22Rv1 (cell line): ENCODE data around the gene ZNF862.
"Not testable (repeated sequence)": the region's sequence is repeated elsewhere in the genome, so short reads cannot be mapped to it uniquely, and the experiment has no call there.

ENCODE experiments used
- H3K27ac ChIP-seq: fragments of 450-650 bp; 2 replicates; pipeline ENCODE4 v1.5.1; 2017
- ZFX ChIP-seq: fragments of 450-650 bp; IDR thresholded peaks from 2 replicates; pipeline ENCODE4 v1.6.1; 2017; ENCODE audit warnings: antibody characterized with exemption, borderline replicate concordance
- TF ChIP-seq, protein P1 (sequence below): fragments of 450-650 bp; IDR thresholded peaks from 2 replicates; pipeline ENCODE4 v1.5.1; 2017; ENCODE audit warnings: mild to moderate bottlenecking

Gene ZNF862

DNA sequence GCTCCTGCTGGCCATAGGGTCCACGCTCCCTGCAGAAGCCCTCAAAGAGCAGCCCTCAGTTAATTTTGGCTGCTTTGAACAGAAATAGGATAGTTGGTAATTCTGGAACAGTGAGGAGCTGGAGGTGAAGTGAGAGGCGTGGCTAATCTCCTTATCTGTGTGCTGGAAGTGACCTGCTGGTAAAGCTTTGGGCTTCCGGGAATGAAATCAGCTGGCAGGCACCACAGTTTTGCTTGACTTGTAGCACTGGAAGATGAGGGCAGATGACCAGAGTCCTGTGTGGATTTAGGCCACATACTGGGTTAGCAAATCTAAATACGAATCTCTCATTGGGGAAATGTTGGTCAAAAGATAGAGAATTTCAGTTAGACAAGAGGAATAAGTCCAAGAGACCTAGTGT lies 45.8 kb downstream of the ZNF862 start:
- H3K27ac ChIP-seq = no peak overlapping the region
- TF ChIP-seq ZFX = no peak
- TF ChIP-seq, protein P1, sequence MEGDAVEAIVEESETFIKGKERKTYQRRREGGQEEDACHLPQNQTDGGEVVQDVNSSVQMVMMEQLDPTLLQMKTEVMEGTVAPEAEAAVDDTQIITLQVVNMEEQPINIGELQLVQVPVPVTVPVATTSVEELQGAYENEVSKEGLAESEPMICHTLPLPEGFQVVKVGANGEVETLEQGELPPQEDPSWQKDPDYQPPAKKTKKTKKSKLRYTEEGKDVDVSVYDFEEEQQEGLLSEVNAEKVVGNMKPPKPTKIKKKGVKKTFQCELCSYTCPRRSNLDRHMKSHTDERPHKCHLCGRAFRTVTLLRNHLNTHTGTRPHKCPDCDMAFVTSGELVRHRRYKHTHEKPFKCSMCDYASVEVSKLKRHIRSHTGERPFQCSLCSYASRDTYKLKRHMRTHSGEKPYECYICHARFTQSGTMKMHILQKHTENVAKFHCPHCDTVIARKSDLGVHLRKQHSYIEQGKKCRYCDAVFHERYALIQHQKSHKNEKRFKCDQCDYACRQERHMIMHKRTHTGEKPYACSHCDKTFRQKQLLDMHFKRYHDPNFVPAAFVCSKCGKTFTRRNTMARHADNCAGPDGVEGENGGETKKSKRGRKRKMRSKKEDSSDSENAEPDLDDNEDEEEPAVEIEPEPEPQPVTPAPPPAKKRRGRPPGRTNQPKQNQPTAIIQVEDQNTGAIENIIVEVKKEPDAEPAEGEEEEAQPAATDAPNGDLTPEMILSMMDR = no peak

DNA sequence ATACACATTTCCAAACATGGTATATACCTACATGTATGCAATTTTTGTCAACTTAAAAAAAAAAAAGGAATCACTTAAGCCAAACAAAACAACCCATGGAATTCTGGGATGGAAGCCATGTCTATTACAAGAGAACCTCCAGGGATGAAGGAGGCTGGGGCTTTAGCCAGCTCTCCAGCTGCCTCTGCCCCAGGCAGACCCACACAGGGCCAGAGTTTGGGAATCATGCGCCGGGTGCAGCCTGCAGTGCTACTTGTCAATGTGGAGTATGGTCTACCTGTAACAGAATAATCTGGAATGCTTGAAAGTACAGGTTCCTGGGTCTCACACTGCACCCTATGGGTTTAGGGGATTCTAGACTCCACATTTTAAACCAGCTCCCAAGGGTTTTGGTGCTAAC lies 46.4 kb downstream of the ZNF862 start:
- no peak overlapping the region for H3K27ac ChIP-seq
- no peak for TF ChIP-seq ZFX
- TF ChIP-seq, protein P1 = no peak

DNA sequence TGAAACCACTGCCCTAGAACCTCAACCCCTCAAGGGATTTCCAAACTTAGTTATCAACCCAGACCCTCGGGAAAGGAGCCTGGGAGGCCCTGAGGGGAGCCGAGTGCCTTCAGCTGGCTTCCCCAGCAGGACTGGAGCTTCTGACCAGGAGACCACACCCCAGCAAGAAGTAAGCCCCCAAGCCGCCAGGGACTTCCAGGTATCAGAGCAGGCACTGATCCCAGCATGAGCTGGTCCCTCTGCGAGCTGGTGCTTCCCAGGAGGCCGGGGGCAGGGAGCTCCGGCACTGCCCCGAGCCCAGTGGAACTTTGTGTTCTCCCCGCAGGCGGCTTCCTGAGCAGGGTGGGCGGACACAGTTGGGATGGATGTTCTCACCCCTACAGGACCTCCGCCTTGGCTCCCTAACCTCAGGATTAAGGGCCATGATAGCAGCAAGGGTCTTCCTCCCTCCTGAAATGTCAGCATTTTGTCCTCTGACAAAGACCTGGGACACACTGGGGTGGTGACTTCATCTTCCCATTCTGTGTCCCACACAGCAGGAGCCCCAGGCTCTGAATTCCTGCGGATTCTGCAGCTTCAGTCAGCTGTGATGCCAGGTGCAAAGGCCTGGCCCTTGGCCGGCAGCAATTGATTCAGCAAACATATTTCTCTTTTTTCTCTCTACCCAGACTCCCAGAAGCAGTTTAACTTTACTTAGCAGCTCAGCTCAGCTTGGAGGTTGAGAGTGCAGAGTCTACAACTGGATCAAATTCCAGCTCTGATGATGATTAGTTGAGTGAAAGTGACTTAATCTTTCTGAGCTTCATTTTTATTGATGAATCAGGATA lies 47.2 kb downstream of the ZNF862 start:
- TF ChIP-seq ZFX = no peak
- TF ChIP-seq, protein P1 = no peak
- no peak overlapping the region for H3K27ac ChIP-seq

DNA sequence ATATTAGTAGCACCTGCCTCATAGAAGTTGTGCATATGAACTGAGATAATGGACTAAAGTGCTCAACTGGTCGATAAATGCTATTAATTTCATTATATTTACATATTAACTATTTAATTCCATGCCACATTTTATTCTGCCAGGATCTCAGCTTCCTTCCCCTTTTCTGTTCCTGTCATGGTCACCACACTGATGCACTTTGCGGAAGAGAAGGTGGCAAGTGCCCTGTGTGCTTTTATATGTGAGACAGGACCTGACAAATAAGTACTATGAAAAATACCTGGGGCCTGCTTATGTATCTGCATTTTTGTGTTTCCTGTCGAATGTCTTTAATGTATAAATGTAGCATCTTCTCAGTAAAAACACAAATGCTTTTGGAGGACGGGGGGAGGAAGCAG lies 47.8 kb downstream of the ZNF862 start:
- H3K27ac ChIP-seq = no peak overlapping the region
- no peak for TF ChIP-seq ZFX
- TF ChIP-seq, protein P1 = no peak

DNA sequence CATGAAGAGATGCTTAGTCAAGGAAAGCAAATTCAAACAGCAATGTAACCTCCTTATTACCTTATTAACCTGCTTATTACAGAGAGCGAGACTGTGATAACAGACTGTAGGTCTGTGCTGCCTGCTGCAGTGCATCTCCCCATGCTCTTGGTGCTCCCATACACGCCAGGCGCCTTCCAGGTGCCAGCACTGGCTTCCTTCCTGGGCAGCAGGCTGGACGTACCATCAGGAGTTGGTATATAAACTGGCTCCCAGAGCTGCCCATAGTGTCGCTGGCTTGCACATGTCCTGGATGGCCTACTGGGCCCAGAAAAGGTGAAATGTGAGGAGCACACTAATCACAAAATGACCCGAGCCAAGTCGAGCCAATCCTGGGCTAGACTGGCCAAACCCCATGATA lies 49.1 kb downstream of the ZNF862 start:
- TF ChIP-seq, protein P1 = no peak
- no peak for TF ChIP-seq ZFX

DNA sequence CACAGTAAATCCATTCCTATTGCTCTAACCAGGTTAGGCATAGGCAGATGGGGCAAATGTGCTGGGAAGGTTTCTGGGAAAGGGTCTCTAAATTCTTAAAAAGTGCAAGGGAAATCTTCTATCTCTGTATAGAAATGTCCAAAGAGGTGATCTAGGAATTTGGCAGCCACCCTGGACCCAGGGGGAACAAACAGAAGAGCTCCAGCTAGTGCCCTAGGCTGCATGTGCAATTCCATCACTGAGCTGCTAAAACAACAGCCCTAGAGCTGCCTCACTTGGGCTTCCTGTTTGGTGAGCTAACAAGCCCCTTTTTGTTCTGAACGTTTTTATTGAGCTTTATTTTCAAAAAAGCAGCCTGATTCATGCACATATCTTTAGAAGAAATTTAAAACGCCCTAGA lies 52.5 kb downstream of the ZNF862 start:
- H3K27ac ChIP-seq = not testable (repeated sequence)

More for the DNA sequence above, 49.1 kb downstream of the ZNF862 start:
- H3K27ac ChIP-seq = no peak overlapping the region

DNA sequence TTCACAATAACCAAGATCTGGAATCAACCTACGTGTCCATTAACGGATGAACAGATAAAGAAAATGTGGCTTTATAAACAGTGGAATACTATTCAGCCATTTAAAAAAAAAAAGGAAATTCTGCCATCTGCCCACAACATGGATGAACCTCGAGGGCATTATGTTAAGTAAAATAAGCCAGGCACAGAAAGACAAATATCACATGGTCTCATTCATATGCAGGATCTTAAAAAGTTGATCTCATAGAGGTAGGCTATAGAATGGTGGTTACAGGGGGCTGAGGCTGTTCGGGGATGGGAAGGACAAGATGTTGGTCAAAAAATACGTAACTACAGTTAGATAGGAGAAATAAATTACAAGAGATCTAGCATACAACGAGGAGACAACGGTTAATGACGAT lies 56.8 kb downstream of the ZNF862 start:
- H3K27ac ChIP-seq = not testable (repeated sequence)

DNA sequence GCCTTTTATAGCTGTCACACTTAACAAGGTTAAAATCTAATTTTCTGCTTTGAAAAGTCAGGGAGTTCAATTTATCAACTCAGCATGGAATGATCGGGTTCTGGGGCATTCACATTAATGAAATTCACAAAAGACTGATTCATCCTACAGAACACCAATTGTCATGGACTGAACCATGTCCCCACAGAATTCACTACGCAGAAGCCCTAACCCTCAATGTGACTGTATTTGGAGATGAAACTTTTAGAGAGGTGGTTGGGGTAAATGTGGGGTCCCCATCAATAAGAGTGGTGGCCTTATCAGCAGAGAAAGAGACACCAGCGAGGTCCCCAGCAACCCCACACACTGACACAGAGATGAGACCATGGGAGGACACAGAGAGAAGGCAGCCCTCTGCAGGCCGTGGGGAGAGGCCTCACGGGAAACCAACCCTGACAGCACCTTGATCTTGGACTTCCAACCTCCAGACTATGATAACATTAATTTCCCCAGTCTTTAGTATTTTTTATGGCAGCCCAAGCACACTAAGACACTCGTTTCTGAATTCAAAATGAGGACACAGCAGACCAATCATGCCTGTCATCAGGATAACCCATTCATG lies 69.7 kb downstream of the ZNF862 start:
- H3K27ac ChIP-seq = not testable (repeated sequence)

DNA sequence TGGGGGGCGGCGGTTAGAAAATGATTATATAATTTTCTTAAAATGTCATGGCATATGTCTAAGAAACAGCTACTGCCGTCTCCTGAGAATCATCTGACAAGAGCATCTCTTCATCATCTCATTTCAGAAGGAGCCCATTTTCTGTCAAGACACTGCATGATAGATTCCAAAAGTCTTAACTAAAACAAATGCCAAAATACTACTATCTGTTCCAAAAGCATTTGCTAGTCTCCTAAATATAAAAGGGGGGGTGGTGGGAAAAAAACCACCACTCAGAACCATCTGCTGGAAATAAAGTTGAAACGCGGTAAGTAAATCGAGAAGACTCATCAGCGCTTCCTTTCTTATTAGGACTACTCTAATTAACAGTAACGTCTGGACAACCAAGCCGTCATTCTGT lies 72.0 kb downstream of the ZNF862 start:
- not testable (repeated sequence) for H3K27ac ChIP-seq

DNA sequence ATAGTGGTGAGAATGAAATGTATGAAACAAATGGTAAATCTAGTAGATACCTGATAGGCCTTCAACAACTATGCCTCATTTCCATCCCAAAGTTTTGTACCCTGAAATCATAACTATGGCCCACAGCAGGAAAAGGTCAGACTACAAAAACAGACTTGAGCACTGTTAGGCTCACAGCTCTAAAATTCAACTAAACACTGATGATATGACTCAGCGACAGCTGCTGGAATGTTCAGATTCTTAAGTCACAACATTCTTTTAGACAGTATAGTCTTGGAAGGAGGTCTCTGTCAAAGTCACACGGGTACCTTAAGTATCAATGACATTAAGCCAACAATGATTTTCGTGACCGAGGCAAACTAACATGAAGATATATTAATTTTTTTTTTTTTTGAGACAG lies 74.0 kb downstream of the ZNF862 start:
- H3K27ac ChIP-seq = not testable (repeated sequence)
